Progenitor cell of endocrine pancreas (in vitro differentiated cells): Measurements from ENCODE around the gene ATG10. TPM values are rescaled to one million over a fixed set of nuclear protein-coding genes. Genes with fewer than 3 reads are reported as not detected.

ENCODE experiments used
- DNase-seq: peaks from one replicate; pipeline ENCODE4 v3.0.0; 2021; ENCODE audit warnings: low spot score; ENCODE audit not compliant: unreplicated experiment
- H3K27ac Mint-ChIP-seq: 2 replicates; pipeline ENCODE4 v1.8.0; 2021; ENCODE audit warnings: mild to moderate bottlenecking, moderate library complexity, mixed read lengths
- H3K27me3 Mint-ChIP-seq: 2 replicates; pipeline ENCODE4 v1.8.0; 2021; ENCODE audit warnings: mixed read lengths
- H3K36me3 Mint-ChIP-seq: 2 replicates; pipeline ENCODE4 v1.8.0; 2022; ENCODE audit warnings: mixed read lengths; ENCODE audit not compliant: insufficient read depth
- H3K4me1 Mint-ChIP-seq: 2 replicates; pipeline ENCODE4 v1.8.0; 2021; ENCODE audit warnings: low read depth, mixed read lengths
- H3K4me3 Mint-ChIP-seq: 2 replicates; pipeline ENCODE4 v1.8.0; 2021; ENCODE audit warnings: low read depth, mild to moderate bottlenecking, moderate library complexity, mixed read lengths
- H3K9me3 Mint-ChIP-seq: 2 replicates; pipeline ENCODE4 v1.8.0; 2021; ENCODE audit warnings: low read depth, mixed read lengths
- CTCF ChIP-seq: fragments of 200-600 bp; sonication (generic); IDR thresholded peaks from one replicate; pipeline ENCODE4 v1.5.0; 2021; ENCODE audit warnings: antibody characterized with exemption, mild to moderate bottlenecking; ENCODE audit not compliant: unreplicated experiment
- total RNA-seq: library from RNA; stranded (reverse); gene quantifications from 2 replicates; pipeline ENCODE4 v1.2.1, GENCODE V29; 2021

Gene ATG10
- total RNA-seq, 1 donor from 2014 or later: 10.8 TPM

- H3K27me3 Mint-ChIP-seq: no peaks in the 10 kb centered on the region
- H3K4me1 Mint-ChIP-seq: no peaks in the 10 kb centered on the region
Measured at GRCh38 chr5:82044010-82044409, 72.2 kb downstream of the ATG10 start.

GRCh38 chr5:82045554-82046275, 73.9 kb downstream of the ATG10 start:
- DNase-seq: no peak
- H3K9me3 Mint-ChIP-seq: peaks cover 17% of the 10 kb centered on the region
- H3K27me3 Mint-ChIP-seq: no peaks in the 10 kb centered on the region
- no peak overlapping the region for H3K27ac Mint-ChIP-seq
- peaks cover 19% of the 10 kb centered on the region for H3K36me3 Mint-ChIP-seq
- TF ChIP-seq CTCF: no peak
- H3K4me3 Mint-ChIP-seq: no peak overlapping the region
- no peaks in the 10 kb centered on the region for H3K4me1 Mint-ChIP-seq

More at GRCh38 chr5:82044010-82044409, 72.2 kb downstream of the ATG10 start:
- H3K36me3 Mint-ChIP-seq: peaks cover 19% of the 10 kb centered on the region
- DNase-seq: no peak
- TF ChIP-seq CTCF: no peak
- H3K9me3 Mint-ChIP-seq: peaks cover 17% of the 10 kb centered on the region
- no peak overlapping the region for H3K4me3 Mint-ChIP-seq
- H3K27ac Mint-ChIP-seq: no peak overlapping the region

GRCh38 chr5:82046276-82046647, 74.4 kb downstream of the ATG10 start:
- peaks cover 19% of the 10 kb centered on the region for H3K36me3 Mint-ChIP-seq
- peaks cover 17% of the 10 kb centered on the region for H3K9me3 Mint-ChIP-seq

DNA sequence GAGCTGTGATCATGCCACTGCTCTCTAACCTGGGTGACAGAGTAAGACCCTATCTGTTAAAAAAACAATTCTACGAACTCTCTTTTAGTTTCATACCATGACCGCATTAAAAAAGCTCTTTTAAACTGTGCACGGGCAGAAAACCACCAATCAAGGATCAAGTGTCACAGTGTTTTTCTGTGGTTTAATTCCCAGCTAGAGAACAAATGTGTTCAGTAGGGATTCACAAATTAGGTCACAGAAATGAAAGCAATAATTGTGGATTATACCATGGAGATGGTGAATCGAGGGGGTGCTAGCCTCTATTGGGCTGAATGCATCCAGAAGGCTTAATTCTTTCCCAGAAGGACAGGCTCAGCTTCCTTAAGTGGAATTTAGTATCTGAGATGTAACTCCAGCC, 79.1 kb downstream of the ATG10 start:
- Mint-ChIP-seq H3K4me1 (no peaks in the 10 kb centered on the region), H3K36me3 (peaks cover 5% of the 10 kb centered on the region), H3K27ac (no peak overlapping the region), H3K9me3 (no peaks in the 10 kb centered on the region), H3K4me3 (no peak overlapping the region), H3K27me3 (no peaks in the 10 kb centered on the region)
- no peak for TF ChIP-seq CTCF
- no peak for DNase-seq

More at GRCh38 chr5:82046276-82046647, 74.4 kb downstream of the ATG10 start:
- no peak for TF ChIP-seq CTCF
- Mint-ChIP-seq H3K27ac (no peak overlapping the region), H3K4me1 (no peaks in the 10 kb centered on the region), H3K4me3 (no peak overlapping the region), H3K27me3 (no peaks in the 10 kb centered on the region)
- DNase-seq: no peak

- Mint-ChIP-seq H3K9me3 (no peaks in the 10 kb centered on the region), H3K36me3 (peaks cover 1% of the 10 kb centered on the region), H3K27ac (no peak overlapping the region), H3K4me3 (no peak overlapping the region), H3K4me1 (no peaks in the 10 kb centered on the region), H3K27me3 (no peaks in the 10 kb centered on the region)
- TF ChIP-seq CTCF: no peak
- no peak for DNase-seq
Measured at GRCh38 chr5:82054004-82054710, 82.3 kb downstream of the ATG10 start.
